ENCODE measurements around the gene EYS. TPM values are rescaled to one million over a fixed set of nuclear protein-coding genes. Genes with fewer than 3 reads are reported as not detected.

Gene EYS
- total and polyA plus RNA-seq, 2 experiments from 2014 or later = 0.04 TPM; not detected in 1

- H3F3A ChIP-seq (ENCODE audit: insufficient read depth) = no peaks in the 10 kb centered on the region
- no peaks in the 10 kb centered on the region for H3K9me3 ChIP-seq (ENCODE audit: low read depth)
- H4K20me1 ChIP-seq (ENCODE audit: insufficient read depth) = no peaks in the 10 kb centered on the region
- in situ Hi-C loops (cut with MboI) = loop anchor here (10.0 kb wide), 1 partner anchor 415 kb away; no protein-coding TSS in a partner anchor
- no peaks in the 10 kb centered on the region for H3K9me2 ChIP-seq (ENCODE audit: insufficient read depth)
- H2AFZ ChIP-seq = no peak overlapping the region
- TF ChIP-seq EZH2 (IDR thresholded peaks at IDR 0.05; ENCODE audit: insufficient read depth, poor library complexity, severe bottlenecking) = no peak
- no peak for TF ChIP-seq EZH2phosphoT487 (IDR thresholded peaks at IDR 0.05; ENCODE audit: insufficient read depth, low read depth)
- DNase-seq = no peak
- H3K79me2 ChIP-seq (ENCODE audit: insufficient read depth) = no peaks in the 10 kb centered on the region
- 77 to 80% methylated on average over 7 of the region's 7 CpGs for WGBS, 2 experiments (ENCODE audit: low coverage in 1 of 2, low lambda C conversion rate in 2 of 2, missing lambda C conversion rate in 2 of 2)
- no peak overlapping the region for H3K4me3 ChIP-seq
- H3K27ac ChIP-seq = no peak overlapping the region
- H3K4me1 ChIP-seq (ENCODE audit: insufficient read depth) = no peaks in the 10 kb centered on the region
- H3K9ac ChIP-seq = no peak overlapping the region
- H3K36me3 ChIP-seq (ENCODE audit: low read depth) = no peaks in the 10 kb centered on the region
- peaks cover 20% of the 10 kb centered on the region for H3K27me3 ChIP-seq (replicated peaks; ENCODE audit: insufficient read depth)
- no peak overlapping the region for H3K4me2 ChIP-seq (ENCODE audit: unreplicated experiment)
Observed at GRCh38 chr6:63919556-63920110, 1787.4 kb downstream of the EYS start.

- Histone ChIP-seq H3K36me3 (ENCODE audit: low read depth) (no peaks in the 10 kb centered on the region), H3K9ac (no peak overlapping the region), H3K4me1 (ENCODE audit: insufficient read depth) (no peaks in the 10 kb centered on the region), H2AFZ (no peak overlapping the region), H3K27me3 (replicated peaks; ENCODE audit: insufficient read depth) (peaks cover 16% of the 10 kb centered on the region), H3F3A (ENCODE audit: insufficient read depth) (no peaks in the 10 kb centered on the region), H3K9me3 (ENCODE audit: low read depth) (no peaks in the 10 kb centered on the region), H3K4me2 (ENCODE audit: unreplicated experiment) (no peak overlapping the region), H3K27ac (no peak overlapping the region), H3K4me3 (no peak overlapping the region), H3K9me2 (ENCODE audit: insufficient read depth) (no peaks in the 10 kb centered on the region), H4K20me1 (ENCODE audit: insufficient read depth) (no peaks in the 10 kb centered on the region), H3K79me2 (ENCODE audit: insufficient read depth) (no peaks in the 10 kb centered on the region)
- 9 to 11% methylated on average over 1 of the region's 1 CpG for WGBS, 2 experiments (ENCODE audit: low coverage in 1 of 2, low lambda C conversion rate in 2 of 2, missing lambda C conversion rate in 2 of 2)
- in situ Hi-C loops (cut with MboI) = no loop called here
- TF ChIP-seq EZH2 (IDR thresholded peaks at IDR 0.05; ENCODE audit: insufficient read depth, poor library complexity, severe bottlenecking) (no peak), EZH2phosphoT487 (IDR thresholded peaks at IDR 0.05; ENCODE audit: insufficient read depth, low read depth) (no peak)
- no peak for DNase-seq
Observed at GRCh38 chr6:63912887-63913286, 1794.1 kb downstream of the EYS start.

GRCh38 chr6:63910863-63911551, 1796.0 kb downstream of the EYS start:
- no peak overlapping the region for H3K9ac ChIP-seq
- no peak overlapping the region for H3K4me3 ChIP-seq
- no peaks in the 10 kb centered on the region for H3K9me2 ChIP-seq (ENCODE audit: insufficient read depth)
- DNase-seq = no peak
- no peaks in the 10 kb centered on the region for H4K20me1 ChIP-seq (ENCODE audit: insufficient read depth)
- 69 to 85% methylated on average over 2 of the region's 2 CpGs for WGBS, 2 experiments (ENCODE audit: low coverage in 1 of 2, low lambda C conversion rate in 2 of 2, missing lambda C conversion rate in 2 of 2)
- H3K9me3 ChIP-seq (ENCODE audit: low read depth) = no peaks in the 10 kb centered on the region
- no peak overlapping the region for H3K4me2 ChIP-seq (ENCODE audit: unreplicated experiment)
- TF ChIP-seq EZH2phosphoT487 (IDR thresholded peaks at IDR 0.05; ENCODE audit: insufficient read depth, low read depth) (no peak), EZH2 (IDR thresholded peaks at IDR 0.05; ENCODE audit: insufficient read depth, poor library complexity, severe bottlenecking) (no peak)
- H3F3A ChIP-seq (ENCODE audit: insufficient read depth) = peaks cover 3% of the 10 kb centered on the region; the same call in 1 of the 2 replicates
- H3K36me3 ChIP-seq (ENCODE audit: low read depth) = no peaks in the 10 kb centered on the region
- no peaks in the 10 kb centered on the region for H3K4me1 ChIP-seq (ENCODE audit: insufficient read depth)
- peaks cover 3% of the 10 kb centered on the region; the same call in 1 of the 2 replicates for H3K27me3 ChIP-seq (replicated peaks; ENCODE audit: insufficient read depth)
- no peak overlapping the region for H2AFZ ChIP-seq
- in situ Hi-C loops (cut with MboI) = no loop called here
- no peaks in the 10 kb centered on the region for H3K79me2 ChIP-seq (ENCODE audit: insufficient read depth)
- no peak overlapping the region for H3K27ac ChIP-seq

GRCh38 chr6:63904650-63905248, 1802.3 kb downstream of the EYS start:
- H3K79me2 ChIP-seq (ENCODE audit: insufficient read depth) = no peaks in the 10 kb centered on the region
- peak overlapping the region; percentile 35 for H3K27ac ChIP-seq
- H3K9me2 ChIP-seq (ENCODE audit: insufficient read depth) = no peaks in the 10 kb centered on the region; the same call in 1 of the 2 replicates
- 2 to 5% methylated on average over 4 of the region's 4 CpGs for WGBS, 2 experiments (ENCODE audit: low coverage in 1 of 2, low lambda C conversion rate in 2 of 2, missing lambda C conversion rate in 2 of 2)
- H2AFZ ChIP-seq = no peak overlapping the region
- peak overlapping the region; percentile 51 for H3K4me2 ChIP-seq (ENCODE audit: unreplicated experiment)
- no peaks in the 10 kb centered on the region for H3K9me3 ChIP-seq (ENCODE audit: low read depth)
- no peak overlapping the region for H3K9ac ChIP-seq
- H3K4me1 ChIP-seq (ENCODE audit: insufficient read depth) = peaks cover 17% of the 10 kb centered on the region
- peaks cover 30% of the 10 kb centered on the region for H3F3A ChIP-seq (ENCODE audit: insufficient read depth)
- H3K4me3 ChIP-seq = no peak overlapping the region
- in situ Hi-C loops (cut with MboI) = no loop called here
- no peaks in the 10 kb centered on the region for H3K27me3 ChIP-seq (replicated peaks; ENCODE audit: insufficient read depth)
- DNase-seq = peak; percentile 85
- TF ChIP-seq EZH2phosphoT487 (IDR thresholded peaks at IDR 0.05; ENCODE audit: insufficient read depth, low read depth) = peak; percentile 96
- no peak for TF ChIP-seq EZH2 (IDR thresholded peaks at IDR 0.05; ENCODE audit: insufficient read depth, poor library complexity, severe bottlenecking)
- no peaks in the 10 kb centered on the region for H4K20me1 ChIP-seq (ENCODE audit: insufficient read depth)
- no peaks in the 10 kb centered on the region for H3K36me3 ChIP-seq (ENCODE audit: low read depth)

Measured in GM23248 (cell line).